ELR (cell line): ENCODE measurements around the gene HHIPL2.

ENCODE experiments used
- DNase-seq: peaks from one replicate; pipeline ENCODE4 v3.0.0-alpha.2; 2015; ENCODE audit warnings: low read depth

HHIPL2 gene

DNA sequence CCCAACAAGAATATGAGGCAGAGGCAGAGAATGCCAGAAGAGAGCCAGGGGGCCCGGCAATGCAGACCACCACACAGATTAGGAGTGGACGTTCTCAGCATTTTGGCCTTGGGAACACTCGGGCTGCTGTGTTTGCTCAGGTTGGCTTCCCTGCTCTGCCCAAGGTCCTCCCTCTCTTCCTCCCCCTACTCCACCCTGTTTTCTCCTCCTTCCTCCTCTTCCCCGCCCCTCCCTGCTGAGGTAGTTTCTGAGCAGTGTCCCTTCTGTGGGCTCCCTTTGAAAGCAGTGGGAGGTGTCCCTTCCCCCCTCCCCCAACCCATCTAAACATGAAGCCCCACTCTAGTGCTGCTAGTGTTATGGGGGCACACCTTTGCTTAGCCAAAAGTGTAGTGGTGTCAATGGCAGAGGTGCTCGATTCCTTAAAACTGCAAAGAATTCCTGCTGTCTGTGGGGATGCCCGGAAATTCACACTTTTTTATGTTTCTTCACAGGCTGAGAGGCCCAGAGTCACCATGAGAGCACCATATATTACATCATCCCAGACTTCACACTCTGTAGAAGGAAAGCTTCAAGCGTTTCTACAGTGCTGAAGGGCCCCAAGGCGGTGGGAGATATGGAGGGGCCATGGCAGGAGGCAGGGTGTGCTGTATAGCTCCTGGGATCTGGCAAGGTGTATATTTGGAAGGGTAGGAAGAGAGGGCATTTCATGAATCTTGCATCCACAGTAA is at the start of gene HHIPL2:
Gene HHIPL2, minus strand, starts transcription at position 161 of the 728 bp plus-strand sequence. Its CDS starts 60 bp downstream, at position 101.
- no peak for DNase-seq

DNA sequence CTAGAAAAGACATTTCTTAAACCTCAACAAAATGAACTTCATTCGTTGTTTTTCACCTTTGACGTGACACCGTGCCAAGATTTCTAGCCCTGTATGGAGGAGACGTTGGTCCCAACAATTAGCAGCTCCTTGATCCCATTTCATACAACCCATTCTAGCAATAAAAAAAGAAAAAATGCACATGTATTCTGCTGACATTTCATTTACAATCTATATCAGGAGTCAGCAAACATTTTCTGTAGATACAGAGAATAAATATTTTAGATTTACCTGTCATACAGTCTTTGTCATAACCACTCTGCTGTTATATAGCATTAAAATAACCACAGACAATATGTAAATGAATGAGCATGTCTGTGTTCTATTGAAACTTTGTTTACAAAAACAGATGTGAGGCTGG is 48.8 kb upstream of the HHIPL2 start:
- DNase-seq = no peak

DNA sequence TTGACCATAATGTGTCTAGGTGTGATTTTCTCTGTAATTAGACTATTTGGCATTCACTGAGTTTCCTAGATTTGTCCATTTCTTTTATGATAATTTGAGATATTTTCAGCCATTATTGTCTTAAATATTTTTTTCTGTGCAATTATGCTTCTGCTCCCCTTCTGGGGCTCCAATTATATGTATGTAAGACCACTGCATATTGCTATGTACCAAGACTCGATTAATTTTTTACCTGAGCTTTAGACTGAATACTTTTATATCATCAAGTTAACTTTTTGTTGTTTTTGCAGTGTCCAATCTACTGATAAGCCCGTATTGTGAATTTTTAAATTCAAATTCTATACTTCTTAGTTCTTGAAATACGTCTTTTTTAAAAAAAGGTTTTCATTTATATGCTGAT is 46.9 kb upstream of the HHIPL2 start:
- no peak for DNase-seq

DNA sequence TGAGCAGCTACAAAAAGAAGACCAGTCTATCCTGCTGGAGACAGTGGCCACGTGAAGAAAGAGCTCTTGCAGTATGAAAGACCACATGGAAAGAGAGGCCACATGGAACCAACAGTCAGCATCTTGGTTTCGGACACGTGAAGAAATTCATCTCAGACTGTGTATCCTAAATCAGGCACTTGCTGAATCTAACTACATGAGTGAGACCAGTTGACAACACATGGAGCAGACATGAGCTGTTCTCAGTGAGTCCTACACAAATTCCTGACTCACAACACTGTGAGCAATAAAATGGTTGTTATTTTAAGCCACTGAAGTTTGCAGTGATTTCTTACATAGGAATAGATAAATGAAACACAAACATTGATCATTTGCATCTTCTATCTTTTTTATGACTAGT is 44.3 kb upstream of the HHIPL2 start:
- DNase-seq = peak; percentile 60

DNA sequence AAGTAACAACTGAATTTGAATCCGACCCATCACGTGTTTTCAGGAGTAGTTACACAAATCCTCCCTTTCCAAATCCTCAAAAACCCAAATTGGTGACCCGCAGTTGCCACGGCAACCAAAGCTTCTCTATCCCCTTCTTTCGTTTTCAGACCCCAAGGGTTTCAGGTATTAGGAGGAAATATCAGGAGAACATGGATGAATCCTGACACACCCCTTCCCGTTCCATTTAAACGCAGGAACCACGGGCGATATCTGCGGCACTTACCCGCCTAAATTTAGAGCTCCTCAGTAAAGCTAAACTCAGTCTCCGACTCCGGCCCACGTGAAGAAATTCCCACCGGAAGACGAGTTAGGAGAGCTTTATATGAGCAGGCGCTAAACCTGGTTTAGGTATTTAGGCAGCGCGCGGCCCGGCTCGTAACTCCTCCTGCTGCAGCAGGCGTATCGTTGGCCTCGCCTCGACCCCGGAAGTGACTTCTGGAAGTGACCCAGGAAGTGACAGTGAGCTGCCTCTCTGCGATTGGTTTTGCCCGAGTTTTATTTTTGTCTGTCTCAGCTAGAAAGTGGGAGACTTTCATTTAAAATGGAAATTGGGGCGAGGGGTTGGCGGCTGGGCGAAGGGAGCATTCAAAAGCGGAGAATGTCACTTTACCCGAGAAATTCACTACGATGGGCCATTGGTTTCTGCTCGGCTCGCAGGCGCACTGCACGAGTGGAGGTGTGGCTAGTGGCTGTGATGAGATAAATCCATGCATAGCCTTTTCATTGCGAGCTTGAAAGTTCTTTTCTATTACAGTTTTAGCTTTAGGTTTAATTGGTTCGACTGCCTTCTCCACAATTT is 41.8 kb upstream of the HHIPL2 start, which contains the start of gene TAF1A:
Gene TAF1A, minus strand, starts transcription at position 472 of the 841 bp plus-strand sequence.
- peak; percentile 90 for DNase-seq

DNA sequence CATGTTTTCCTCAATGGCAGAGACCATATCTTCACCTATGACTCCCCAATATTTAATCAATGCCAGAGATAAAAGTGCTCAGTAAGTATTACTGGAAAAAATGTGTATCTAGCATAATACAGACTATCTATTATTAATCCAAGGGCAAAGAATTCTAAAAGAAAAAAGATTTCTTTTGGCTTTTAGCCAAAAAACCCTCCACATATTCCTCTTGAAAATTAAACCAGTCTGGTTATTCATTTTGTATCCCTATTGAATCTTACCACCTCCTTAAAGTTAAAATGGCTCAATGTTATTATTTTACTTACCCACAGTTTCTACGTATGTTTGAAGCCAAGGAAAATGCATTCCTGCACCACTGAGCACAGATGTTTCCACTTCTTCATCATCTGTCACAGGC is 40.2 kb upstream of the HHIPL2 start:
- no peak for DNase-seq

DNA sequence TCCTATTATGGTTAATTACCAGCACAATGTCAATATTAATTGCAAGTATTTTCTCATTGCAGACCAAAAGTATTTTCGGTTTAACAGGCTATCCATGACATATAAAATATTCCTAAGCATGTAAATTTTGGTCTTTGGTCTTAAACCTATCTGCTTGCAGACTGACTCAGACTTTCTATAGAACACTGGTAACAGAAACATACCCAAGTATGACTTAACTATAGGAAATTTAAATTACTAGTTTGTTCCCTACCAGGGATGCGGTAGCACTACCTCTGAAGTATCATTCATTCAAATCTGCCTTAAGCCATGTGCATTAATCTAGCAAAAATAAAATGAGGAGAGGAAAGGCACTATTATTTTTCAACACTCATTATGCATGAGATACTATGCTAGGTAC is 38.9 kb upstream of the HHIPL2 start:
- no peak for DNase-seq

DNA sequence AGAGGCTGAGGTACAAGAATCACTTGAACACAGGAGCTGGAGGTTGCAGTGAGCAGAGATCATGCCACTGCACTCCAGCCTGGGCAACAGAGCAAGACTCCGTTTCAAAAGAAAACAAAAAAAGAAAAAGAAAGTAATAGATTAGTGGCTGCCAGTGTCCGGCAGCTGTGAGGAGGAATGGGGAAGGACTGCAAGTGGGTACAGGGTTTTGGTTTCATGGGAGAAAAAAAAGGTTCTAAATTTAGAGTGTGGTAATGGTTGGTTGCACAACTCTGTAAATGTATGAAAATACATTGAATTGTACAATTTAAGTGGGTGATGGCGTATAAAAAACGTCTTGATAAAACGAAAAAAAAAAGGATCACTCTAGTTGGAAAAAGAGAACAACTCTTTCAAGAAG is 35.2 kb upstream of the HHIPL2 start:
- no peak for DNase-seq

DNA sequence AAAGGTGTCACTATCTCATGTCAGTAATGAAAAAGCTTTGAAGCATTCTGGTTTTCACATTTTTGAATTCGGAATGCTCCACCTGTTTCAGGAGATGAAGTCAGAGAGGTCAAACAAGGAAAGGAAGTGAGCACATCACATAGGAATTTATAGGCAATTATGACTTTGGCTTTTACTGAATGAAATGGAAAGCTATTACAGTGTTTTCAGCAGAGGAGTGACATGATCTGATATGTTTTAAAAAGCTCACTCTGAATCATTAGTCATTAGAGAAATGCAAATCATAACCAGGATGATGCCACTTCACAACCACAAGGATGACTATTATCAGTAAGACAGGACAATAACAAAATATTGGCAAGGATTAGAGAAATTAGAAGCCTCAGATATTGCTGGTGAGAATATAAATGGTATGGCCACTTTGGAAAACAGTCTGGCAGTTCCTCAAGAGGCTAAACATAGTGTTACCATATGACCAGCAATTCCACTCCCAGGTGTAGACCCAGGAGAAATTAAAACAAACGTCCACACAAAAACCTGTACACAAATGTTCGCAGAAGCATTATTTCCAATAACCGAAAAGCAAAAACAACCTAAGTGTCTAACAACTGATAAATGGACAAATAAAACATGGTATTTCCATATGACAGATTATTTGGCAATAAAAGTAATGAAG is 34.3 kb upstream of the HHIPL2 start:
- peak; percentile 80 for DNase-seq

DNA sequence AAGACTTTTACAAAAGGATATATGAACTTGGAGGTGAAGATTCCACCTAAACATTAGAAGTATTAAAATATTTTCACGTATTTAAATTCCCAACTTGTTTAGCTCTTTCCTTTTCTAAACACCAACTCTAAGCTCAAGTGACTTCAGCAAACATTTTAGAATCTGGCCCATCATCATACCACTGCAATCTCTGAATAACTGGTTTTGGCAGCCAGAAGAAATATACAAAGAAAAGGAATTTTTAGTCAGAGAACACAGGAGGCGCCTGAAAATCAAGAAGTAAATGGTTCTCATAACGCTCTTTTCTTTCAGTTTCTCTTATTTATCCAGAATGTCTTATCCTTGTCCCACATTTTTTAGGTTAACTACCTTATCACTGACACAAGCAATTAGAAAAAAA is 31.4 kb upstream of the HHIPL2 start:
- no peak for DNase-seq

DNA sequence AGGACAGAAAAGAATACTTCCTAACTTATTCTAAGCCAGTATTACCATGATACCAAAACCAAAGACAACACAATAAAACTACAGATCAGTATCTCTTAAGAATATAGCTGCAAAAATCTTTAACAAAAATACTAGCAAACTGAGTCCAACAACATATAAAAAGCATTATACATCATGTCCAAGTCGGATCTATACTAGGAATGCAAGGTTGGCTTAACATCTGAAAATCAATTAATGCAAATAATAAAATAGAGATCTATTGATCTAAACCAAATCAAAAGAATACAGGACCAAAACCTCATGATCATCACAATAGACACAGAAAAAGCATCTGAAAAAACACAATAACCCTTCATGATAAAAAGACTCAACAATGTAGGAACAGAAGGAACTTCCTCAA is 22.9 kb upstream of the HHIPL2 start:
- DNase-seq = no peak

DNA sequence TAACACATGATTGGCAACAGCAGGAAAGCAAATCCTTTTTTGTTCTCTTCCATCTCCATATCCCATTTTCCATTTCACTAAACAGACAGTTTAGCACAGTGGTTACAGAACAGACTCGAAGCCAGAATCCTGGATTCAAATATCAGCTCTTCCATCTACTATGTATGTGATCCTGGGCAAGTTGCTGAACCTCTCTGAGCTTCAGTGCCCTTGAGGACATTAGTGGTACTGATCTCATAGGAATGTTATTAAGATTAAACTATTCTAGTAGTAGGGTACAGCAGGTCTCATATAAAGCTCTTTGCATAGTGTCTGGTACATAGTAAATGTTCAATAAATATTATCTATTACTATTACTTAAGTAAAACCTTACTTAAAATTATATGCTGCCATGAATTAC is 13.8 kb upstream of the HHIPL2 start:
- peak; percentile 21 for DNase-seq

DNA sequence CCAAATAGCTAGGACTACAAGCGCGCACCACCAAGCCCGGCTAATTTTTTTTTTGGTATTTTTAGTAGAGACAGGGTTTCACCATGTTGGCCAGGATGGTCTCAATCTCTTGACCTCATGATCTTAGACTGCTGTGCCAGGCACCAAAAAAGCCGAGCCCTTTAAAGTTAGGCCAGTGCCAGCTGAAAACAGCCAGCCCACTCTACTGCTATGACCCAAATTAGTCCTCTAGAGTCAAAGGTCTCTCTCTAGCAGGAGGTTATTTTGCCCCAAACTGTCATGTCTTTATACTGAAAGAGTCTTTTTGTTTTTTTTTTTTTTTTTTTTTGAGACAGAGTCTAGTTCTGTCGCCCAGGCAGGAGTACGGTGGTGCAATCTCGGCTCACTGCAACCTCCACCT is 9.7 kb upstream of the HHIPL2 start:
- DNase-seq = no peak

DNA sequence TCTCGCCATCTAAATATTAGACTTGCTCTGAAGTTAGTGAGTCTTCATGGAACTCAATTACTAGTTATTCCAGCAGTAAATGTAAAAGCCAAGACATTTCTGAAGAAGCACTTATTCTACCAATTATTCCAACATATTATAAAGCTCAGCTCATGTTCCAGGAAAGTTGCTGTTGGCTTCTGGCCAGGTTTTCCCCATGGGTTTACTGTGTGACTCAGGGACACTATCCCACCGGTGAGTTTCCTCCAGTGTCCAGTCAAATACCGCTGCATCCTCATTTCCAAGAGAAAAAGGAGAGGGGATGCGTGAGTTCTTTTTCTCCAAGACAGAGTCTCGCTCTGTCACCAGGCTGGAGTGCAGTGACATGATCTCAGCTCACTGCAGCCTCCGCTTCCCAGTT is 9.2 kb upstream of the HHIPL2 start:
- DNase-seq = no peak

DNA sequence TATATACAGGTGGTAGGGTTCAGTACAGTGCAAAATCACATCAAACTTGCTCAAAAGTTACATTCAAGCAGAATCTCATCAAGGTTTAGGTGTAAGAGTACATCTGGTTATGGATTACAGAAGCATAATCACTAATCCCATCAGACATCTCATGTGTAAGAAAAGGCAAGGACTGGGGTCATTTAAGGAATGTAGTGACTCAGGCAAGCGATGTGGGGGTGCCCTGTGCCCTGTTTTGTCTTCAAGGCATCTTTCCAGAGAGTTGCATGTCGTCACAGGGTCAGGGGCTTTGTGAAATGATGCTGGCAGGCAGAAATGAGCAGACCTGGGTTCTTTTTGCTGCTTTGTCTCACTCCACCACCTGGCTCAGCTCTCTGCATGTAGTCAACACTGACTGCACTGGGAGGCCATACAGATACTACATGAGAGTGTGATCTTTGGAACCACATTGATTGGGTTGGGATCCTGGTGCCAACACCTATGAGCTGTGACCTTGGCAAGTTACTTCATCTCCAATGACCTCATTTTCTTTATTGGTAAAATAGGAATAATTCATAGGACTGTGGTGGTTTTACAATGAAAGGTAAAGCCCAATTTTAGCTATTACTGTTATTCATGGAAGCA is 8.2 kb upstream of the HHIPL2 start:
- DNase-seq = peak; percentile 24

DNA sequence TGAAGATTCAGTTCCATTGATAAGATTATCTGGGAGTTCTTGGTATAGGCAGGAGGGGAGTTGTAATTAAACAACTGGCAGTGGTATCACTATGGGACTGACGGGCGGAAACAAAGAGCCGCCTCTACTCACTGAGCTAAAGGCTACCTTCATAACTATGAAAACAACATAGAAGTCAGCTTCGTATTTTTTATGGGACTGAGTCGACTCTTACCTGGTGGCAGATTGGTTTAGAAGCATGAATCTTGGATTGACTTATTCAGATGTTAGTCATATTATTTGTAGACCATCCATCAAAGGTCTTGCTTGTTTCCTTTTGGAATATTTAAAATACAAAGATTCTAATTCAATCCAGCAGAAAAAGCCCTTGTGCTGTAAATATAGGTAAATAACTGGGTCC is 6.3 kb upstream of the HHIPL2 start:
- no peak for DNase-seq

DNA sequence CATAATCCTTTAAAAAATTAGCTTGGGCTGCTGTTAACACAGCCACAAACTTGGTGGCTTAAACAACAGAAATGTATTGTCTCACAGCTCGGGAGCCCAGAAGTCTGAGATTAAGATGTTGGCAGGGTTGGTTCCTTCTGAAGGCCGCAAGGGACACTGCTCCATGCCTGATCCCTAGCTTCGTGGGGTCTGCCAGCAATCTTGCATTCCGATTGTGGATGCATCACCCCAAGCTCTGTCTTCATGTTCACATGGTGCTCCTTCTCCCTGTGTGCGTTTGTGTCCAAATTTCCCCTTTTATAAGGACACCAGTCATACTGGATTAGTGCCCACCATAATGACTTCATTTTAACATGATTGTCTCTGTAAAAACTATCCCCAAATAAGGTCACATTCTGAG is 5.0 kb upstream of the HHIPL2 start:
- no peak for DNase-seq

DNA sequence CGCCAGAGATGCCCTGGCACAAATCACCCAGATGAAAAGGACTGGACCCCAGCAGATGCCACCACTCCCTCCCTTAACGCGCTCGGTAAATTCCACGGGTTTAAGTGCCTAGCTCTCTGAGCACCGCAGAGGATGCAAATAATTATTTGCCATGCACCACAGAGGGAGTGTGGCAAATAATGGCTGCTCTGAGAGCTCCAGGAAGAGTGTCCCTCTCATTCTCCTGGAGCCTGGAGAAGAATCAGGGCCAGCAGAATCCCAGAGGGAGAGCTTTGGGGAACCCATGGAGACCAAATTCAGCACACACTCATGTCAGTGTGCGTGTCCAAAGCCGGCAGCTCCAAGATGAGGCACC is 667 bp downstream of the HHIPL2 start:
- no peak for DNase-seq

DNA sequence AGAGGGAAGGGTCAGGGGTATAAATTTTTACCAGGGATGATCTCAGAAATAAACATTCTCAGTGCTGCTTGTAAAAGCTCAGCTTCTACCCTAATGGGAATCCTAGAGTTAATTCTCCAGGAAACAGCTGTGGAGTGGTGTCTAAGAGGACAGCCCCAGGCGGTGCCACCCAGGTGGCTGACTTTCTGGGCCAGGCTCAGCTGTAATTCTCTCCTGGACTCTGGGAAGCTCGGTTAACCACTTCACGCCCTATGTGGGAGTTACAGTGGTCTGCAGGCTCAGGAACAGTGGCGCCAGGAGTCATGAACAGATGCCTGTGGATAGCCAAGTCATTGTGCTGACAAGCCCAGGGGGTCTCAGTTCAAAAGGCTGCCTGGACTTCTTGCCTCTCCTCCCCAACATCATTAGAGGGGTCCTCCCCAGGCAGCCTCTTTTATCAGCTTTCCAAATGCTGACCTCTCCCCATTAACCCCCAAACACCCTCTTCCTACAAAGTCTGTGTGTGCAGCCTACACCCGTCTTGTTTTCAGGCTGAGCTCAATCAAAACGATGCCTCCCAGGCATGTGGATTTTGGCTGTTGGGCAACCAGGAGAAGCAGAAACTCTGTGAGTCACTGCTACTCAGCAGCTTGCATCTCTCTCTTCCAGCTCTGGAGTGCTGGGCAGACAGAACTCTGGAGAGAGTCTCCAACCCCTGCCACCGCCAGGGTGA is 1.2 kb downstream of the HHIPL2 start:
- DNase-seq = peak; percentile 91

DNA sequence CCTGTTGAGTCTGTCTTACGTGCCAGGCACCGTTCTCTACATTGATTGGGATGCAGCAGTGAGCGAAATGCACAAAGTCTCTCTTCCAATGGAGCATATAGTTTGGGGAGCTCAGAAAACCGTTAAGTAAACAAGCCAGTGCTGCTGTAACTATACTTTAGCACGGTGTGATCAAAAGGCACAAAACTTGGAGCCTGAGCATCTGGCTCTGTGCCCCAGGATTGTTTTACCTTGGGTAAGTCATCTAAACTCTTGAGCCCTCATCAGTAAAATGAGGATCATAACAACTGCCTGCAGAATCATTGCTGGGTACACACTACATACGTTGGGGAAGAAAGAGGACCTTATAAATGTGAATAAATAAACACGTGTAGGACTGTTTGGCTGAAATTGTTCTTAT is 1.8 kb downstream of the HHIPL2 start:
- no peak for DNase-seq

DNA sequence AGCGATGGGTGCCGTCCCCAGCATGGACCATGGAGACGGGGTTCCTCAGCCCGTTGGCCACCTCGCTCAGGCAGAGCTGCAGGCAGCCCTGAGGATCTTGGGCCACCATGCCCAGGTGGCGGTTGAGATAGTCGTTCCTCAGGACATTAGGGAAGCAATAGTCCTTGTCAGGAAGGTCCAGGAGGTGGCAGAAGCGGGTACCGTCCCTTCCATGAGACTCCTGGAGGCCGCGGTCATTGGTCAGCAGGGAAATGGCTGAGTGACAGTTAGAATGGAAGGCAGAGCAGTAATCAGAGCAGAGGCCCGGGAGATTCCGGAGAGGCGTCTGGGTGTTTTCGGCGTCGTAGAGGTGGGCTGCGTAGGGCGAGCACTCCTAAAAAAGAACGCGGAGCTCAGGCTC is 4.1 kb downstream of the HHIPL2 start:
- no peak for DNase-seq

DNA sequence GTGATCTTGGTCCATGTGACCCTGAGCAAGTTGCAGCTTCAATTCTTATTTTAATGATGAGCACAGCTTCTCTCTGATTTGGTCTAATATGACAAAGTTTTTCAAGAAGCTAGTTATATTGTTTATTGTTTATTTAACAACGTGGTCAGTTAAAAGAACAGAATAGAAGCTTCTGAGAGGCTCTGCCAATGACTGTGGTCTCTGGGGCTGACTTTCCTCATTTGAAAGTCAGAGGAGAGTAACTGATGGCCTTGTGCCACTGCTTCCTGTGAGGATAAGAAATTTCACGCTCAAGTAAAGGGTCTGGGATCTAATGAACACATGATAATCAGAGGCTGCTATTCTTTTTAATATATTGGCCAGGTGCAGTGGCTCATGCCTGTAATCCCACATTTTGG is 7.3 kb downstream of the HHIPL2 start:
- DNase-seq = no peak
